H1 (cell line): Measurements from ENCODE around the gene DGKH. TPM values are rescaled to one million over a fixed set of nuclear protein-coding genes. Genes with fewer than 3 reads are reported as not detected.

Source experiments
- CTCF ChIA-PET: fragments of 300-600 bp; sonication (Branson Sonifier 250); formaldehyde crosslinking; loops from one replicate; lab custom pipeline; 2021; ENCODE audit not compliant: partially characterized antibody; lab: Charles Lee
- POLR2A ChIA-PET: fragments of 300-600 bp; sonication (Branson Sonifier 250); formaldehyde crosslinking; loops from one replicate; lab custom pipeline; 2021; ENCODE audit warnings: inconsistent platforms; ENCODE audit not compliant: partially characterized antibody; lab: Charles Lee
- DNase-seq, 2 experiments: peaks; one replicate each; pipeline versions ENCODE4 v3.0.0 to v3.0.0-alpha.2; 2010 to 2022; ENCODE audit warnings: low spot score in 2 of 2, low read depth in 1 of 2, mixed read lengths in 1 of 2
- FAIRE-seq: peaks from 2 replicates; lab custom pipeline; 2011; peaks lifted over from hg19 to GRCh38; lab: Jason Lieb, UNC
- H2AFZ ChIP-seq: 2 replicates; pipeline ENCODE4 v1.8.1; 2012; ENCODE audit warnings: low read length, inconsistent platforms
- H2AK5ac ChIP-seq: 2 replicates; pipeline ENCODE4 v1.6.1; 2013; ENCODE audit warnings: low read depth, low read length
- H2BK120ac ChIP-seq: replicated peaks from 2 replicates; pipeline ENCODE3; 2013; ENCODE audit warnings: low read depth, low read length, inconsistent platforms
- H2BK12ac ChIP-seq: 2 replicates; pipeline ENCODE4 v1.6.1; 2013; ENCODE audit warnings: low read depth, low read length
- H2BK15ac ChIP-seq: 2 replicates; pipeline ENCODE4 v1.6.1; 2013; ENCODE audit warnings: low read length
- H2BK20ac ChIP-seq: 2 replicates; pipeline ENCODE4 v1.6.1; 2013; ENCODE audit warnings: low read length
- H2BK5ac ChIP-seq: 2 replicates; pipeline ENCODE4 v1.6.1; 2013; ENCODE audit warnings: low read depth, low read length
- H3K14ac ChIP-seq: 2 replicates; pipeline ENCODE4 v1.6.1; 2013; ENCODE audit warnings: inconsistent platforms; ENCODE audit not compliant: insufficient read length
- H3K18ac ChIP-seq: 2 replicates; pipeline ENCODE4 v1.6.1; 2013; ENCODE audit warnings: low read length; ENCODE audit errors: extremely low read depth
- H3K23ac ChIP-seq: 2 replicates; pipeline ENCODE4 v1.6.1; 2013; ENCODE audit warnings: inconsistent platforms; ENCODE audit not compliant: insufficient read length
- H3K23me2 ChIP-seq: 2 replicates; pipeline ENCODE4 v1.6.1; 2013; ENCODE audit warnings: low read depth, low read length
- H3K27ac ChIP-seq: 2 replicates; pipeline ENCODE4 v1.6.1; 2011; ENCODE audit warnings: low read depth, low read length, inconsistent platforms
- H3K27me3 ChIP-seq, 4 experiments: replicated peaks in 1 of 4; 1 replicate in 1 of 4; 2 replicates in 3 of 4; pipeline versions ENCODE4 v1.6.1 to v1.8.1; 2011 to 2013; ENCODE audit warnings: low read length in 3 of 4, mild to moderate bottlenecking in 3 of 4, inconsistent platforms in 2 of 4, mixed read lengths in 2 of 4, moderate library complexity in 1 of 4; ENCODE audit not compliant: control insufficient read depth in 3 of 4, insufficient read depth in 3 of 4; ENCODE audit errors: extremely low read depth in 1 of 4
- H3K36me3 ChIP-seq, 4 experiments: 2 replicates each; pipeline versions ENCODE4 v1.6.1 to v1.8.1; 2011 to 2013; ENCODE audit warnings: mild to moderate bottlenecking in 4 of 4, low read length in 3 of 4, moderate library complexity in 2 of 4, control low read depth in 1 of 4, inconsistent platforms in 1 of 4; ENCODE audit not compliant: insufficient read depth in 4 of 4, control insufficient read depth in 2 of 4
- H3K4ac ChIP-seq: replicated peaks from 2 replicates; pipeline ENCODE3; 2013; ENCODE audit warnings: low read length, low read depth, mixed read lengths, inconsistent platforms; ENCODE audit not compliant: insufficient read length
- H3K4me1 ChIP-seq, 4 experiments: replicated peaks in 1 of 4; 1 replicate in 1 of 4; 2 replicates in 3 of 4; pipeline versions ENCODE4 v1.6.1 to v1.8.1; 2011 to 2013; ENCODE audit warnings: low read length in 3 of 4, inconsistent platforms in 2 of 4, mixed read lengths in 1 of 4; ENCODE audit not compliant: insufficient read depth in 4 of 4, control insufficient read depth in 3 of 4
- H3K4me2 ChIP-seq, 2 experiments: 2 replicates each; pipeline versions ENCODE4 v1.6.1 to v1.8.1; 2011 to 2013; ENCODE audit warnings: low read depth in 2 of 2, low read length in 2 of 2, control low read depth in 1 of 2, inconsistent platforms in 1 of 2, mild to moderate bottlenecking in 1 of 2; ENCODE audit not compliant: insufficient read depth in 1 of 2
- H3K4me3 ChIP-seq, 4 experiments: fragments of 200-600, 300-600 bp in 1 of 4; sonication (generic), shearing (Covaris generic), sonication (Bioruptor Twin) in 1 of 4; 2 replicates each; pipeline versions ENCODE4 v1.5.1 to v1.8.1; 2011 to 2016; ENCODE audit warnings: low read length in 4 of 4, low read depth in 3 of 4, control low read depth in 2 of 4, inconsistent platforms in 2 of 4, mild to moderate bottlenecking in 2 of 4, mixed read lengths in 1 of 4, moderate library complexity in 1 of 4; ENCODE audit not compliant: insufficient read depth in 2 of 4; ENCODE audit errors: extremely low read depth in 1 of 4
- H3K56ac ChIP-seq: replicated peaks from 2 replicates; pipeline ENCODE3; 2013; ENCODE audit warnings: low read depth, mild to moderate bottlenecking, mixed read lengths, low read length, inconsistent platforms; ENCODE audit not compliant: insufficient read length
- H3K79me1 ChIP-seq: 2 replicates; pipeline ENCODE4 v1.6.1; 2013; ENCODE audit warnings: low read depth, low read length, control low read depth
- H3K79me2 ChIP-seq, 2 experiments: 2 replicates each; pipeline versions ENCODE4 v1.6.1 to v1.8.1; 2012 to 2013; ENCODE audit warnings: low read length in 2 of 2, mild to moderate bottlenecking in 2 of 2, inconsistent platforms in 1 of 2; ENCODE audit not compliant: insufficient read depth in 2 of 2, control insufficient read depth in 1 of 2
- H3K9ac ChIP-seq, 4 experiments: replicated peaks in 1 of 4; 1 replicate in 1 of 4; 2 replicates in 3 of 4; pipeline versions ENCODE4 v1.6.1 to v1.8.1; 2011 to 2013; ENCODE audit warnings: low read depth in 3 of 4, low read length in 3 of 4, control low read depth in 2 of 4, mild to moderate bottlenecking in 2 of 4, moderate library complexity in 2 of 4, inconsistent platforms in 1 of 4; ENCODE audit errors: extremely low read depth in 1 of 4
- H3K9me3 ChIP-seq, 2 experiments: 2 replicates each; pipeline versions ENCODE4 v1.6.1 to v1.8.1; 2012 to 2013; ENCODE audit warnings: mild to moderate bottlenecking in 2 of 2, moderate library complexity in 2 of 2, control low read depth in 1 of 2, inconsistent platforms in 1 of 2, low read depth in 1 of 2, low read length in 1 of 2, mixed read lengths in 1 of 2; ENCODE audit not compliant: insufficient read depth in 2 of 2
- H4K20me1 ChIP-seq, 2 experiments: replicated peaks in 1 of 2; 2 replicates each; pipeline versions ENCODE3 to v1.8.1; 2011 to 2013; ENCODE audit warnings: inconsistent platforms in 2 of 2, low read length in 2 of 2, mild to moderate bottlenecking in 1 of 2; ENCODE audit not compliant: insufficient read depth in 2 of 2, control insufficient read depth in 1 of 2
- H4K5ac ChIP-seq: 2 replicates; pipeline ENCODE4 v1.6.1; 2013; ENCODE audit warnings: low read length, low read depth, mixed read lengths, inconsistent platforms; ENCODE audit not compliant: insufficient read length
- H4K8ac ChIP-seq: 2 replicates; pipeline ENCODE4 v1.8.0; 2013; ENCODE audit warnings: mild to moderate bottlenecking, moderate library complexity, low read length, inconsistent platforms; ENCODE audit not compliant: insufficient read depth; ENCODE audit errors: extremely low read depth
- H4K91ac ChIP-seq: replicated peaks from 2 replicates; pipeline ENCODE3; 2013; ENCODE audit warnings: low read length, mixed read lengths, inconsistent platforms; ENCODE audit not compliant: insufficient read length
- WGBS, 2 experiments: shearing (Covaris generic) in 1 of 2; methylation state at CpG; one replicate each; pipeline versions ENCODE4 v1.1.6 to v1.1.7; 2013 to 2015; ENCODE audit warnings: low lambda C conversion rate in 2 of 2, mixed read lengths in 2 of 2, inconsistent platforms in 1 of 2, low coverage in 1 of 2, missing lambda C conversion rate in 1 of 2; ENCODE audit not compliant: insufficient replicate concordance in 2 of 2, insufficient coverage in 1 of 2, insufficient read length in 1 of 2; ENCODE audit errors: extremely low coverage in 1 of 2, missing lambda C conversion rate in 1 of 2; 5-methylcytosine and 5-hydroxymethylcytosine counted together
- polyA plus RNA-seq, 7 experiments: library from polyadenylated mRNA; depleted of rRNA in 3 of 7; stranded (reverse) in 5 of 7; unstranded in 2 of 7; fragments of >200 nt in 5 of 7; fragments of 200-250 nt in 2 of 7; gene quantifications; 1 replicate in 5 of 7; 2 replicates in 1 of 7; 4 replicates in 1 of 7; pipeline versions ENCODE4 v1.2.1 to v1.2.3, GENCODE V29; 2011 to 2013; ENCODE audit warnings: missing spikeins in 2 of 7, mixed read lengths in 2 of 7
- total RNA-seq: library from RNA; stranded (reverse); fragmentation: NEBNext Ultra II Directional; extraction: Animal tissue kit (Norgen Biotek cat#: 25700); gene quantifications from 2 replicates; pipeline ENCODE4 v1.2.1, GENCODE V29; 2021
- TF ChIP-seq, protein P1 (sequence below): IDR thresholded peaks from 2 replicates; pipeline ENCODE4 v1.6.1; 2012; ENCODE audit warnings: inconsistent platforms

The DGKH gene
- total and polyA plus RNA-seq, 2 of the 8 experiments (the other 6 are each of a cell fraction or from before 2014, with no cell fraction given), result 2.1 to 7.9 TPM

DNA sequence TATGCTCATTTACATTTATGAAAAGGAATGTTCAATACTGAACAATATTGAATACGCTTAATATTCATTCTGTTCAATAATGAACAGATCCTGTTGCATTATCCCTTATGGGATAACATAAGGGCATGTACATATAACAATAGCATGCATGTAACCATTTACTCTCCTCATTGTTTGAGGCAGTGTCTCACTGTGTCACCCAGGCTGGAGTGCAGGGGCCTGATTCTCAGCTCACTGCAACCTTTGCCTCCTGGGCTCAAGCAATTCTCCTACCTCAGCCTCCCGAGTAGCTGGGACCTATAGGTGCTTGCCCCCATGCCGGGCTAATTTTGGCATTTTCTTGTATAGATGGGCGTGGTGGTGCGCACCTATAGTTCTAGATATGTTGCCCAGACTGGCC lies 4.8 kb upstream of the DGKH start:
- H3K27ac ChIP-seq, result no peak overlapping the region
- TF ChIP-seq, protein P1, sequence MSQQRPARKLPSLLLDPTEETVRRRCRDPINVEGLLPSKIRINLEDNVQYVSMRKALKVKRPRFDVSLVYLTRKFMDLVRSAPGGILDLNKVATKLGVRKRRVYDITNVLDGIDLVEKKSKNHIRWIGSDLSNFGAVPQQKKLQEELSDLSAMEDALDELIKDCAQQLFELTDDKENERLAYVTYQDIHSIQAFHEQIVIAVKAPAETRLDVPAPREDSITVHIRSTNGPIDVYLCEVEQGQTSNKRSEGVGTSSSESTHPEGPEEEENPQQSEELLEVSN, result no peak
- H3K23me2 ChIP-seq, result peaks cover 27% of the 10 kb centered on the region
- H3K27me3 ChIP-seq, result peaks cover 6 to 46% (median 20%) of the 10 kb centered on the region in 4 experiments
- H3K18ac ChIP-seq, result no peak overlapping the region
- H2BK5ac ChIP-seq, result no peak overlapping the region
- H2BK15ac ChIP-seq, result no peak overlapping the region
- H4K91ac ChIP-seq, result no peak overlapping the region
- ChIA-PET POLR2A (no interaction called here), CTCF (interaction anchor here (2.1 kb wide), 1 partner anchor 375 kb away, joined by 4 read pairs; no protein-coding TSS in a partner anchor)
- no peak overlapping the region for H3K4me3 ChIP-seq
- H3K79me1 ChIP-seq, result no peaks in the 10 kb centered on the region
- no peak overlapping the region for H4K5ac ChIP-seq
- H3K56ac ChIP-seq, result no peak overlapping the region
- peaks cover 0 to 15% of the 10 kb centered on the region in 2 experiments; a peak in 2 of 4 replicates for H3K79me2 ChIP-seq
- H2AFZ ChIP-seq, result no peak overlapping the region
- H3K4ac ChIP-seq, result no peak overlapping the region
- DNase-seq, result no peak
- no peak overlapping the region; the same call in 1 of the 2 replicates for H2BK12ac ChIP-seq
- H2AK5ac ChIP-seq, result no peak overlapping the region
- H3K9me3 ChIP-seq, result no peaks in the 10 kb centered on the region
- no peak overlapping the region for H3K4me2 ChIP-seq
- H3K36me3 ChIP-seq, result no peaks in the 10 kb centered on the region
- no peak overlapping the region for H3K14ac ChIP-seq
- 86% methylated on average over 5 of the region's 5 CpGs; no CpG with 5 or more reads in 1 of the 2 experiments for WGBS, 2 experiments
- no peak overlapping the region for H2BK20ac ChIP-seq
- no peak overlapping the region for H3K9ac ChIP-seq
- FAIRE-seq, result no peak
- H2BK120ac ChIP-seq, result no peak overlapping the region
- peaks cover 5 to 8% of the 10 kb centered on the region in 2 experiments for H4K20me1 ChIP-seq
- no peaks in the 10 kb centered on the region; a peak in 1 of 7 replicates for H3K4me1 ChIP-seq
- H4K8ac ChIP-seq, result no peak overlapping the region
- H3K23ac ChIP-seq, result no peak overlapping the region
